KG1 (cell line): ENCODE measurements around the gene SLC34A3.
"Not testable (repeated sequence)": the region's sequence is repeated elsewhere in the genome, so short reads cannot be mapped to it uniquely, and the experiment has no call there.

ENCODE experiments used
- DNase-seq: peaks from one replicate; lab custom pipeline; 2025; lab: John Stamatoyannopoulos, UW

Gene SLC34A3

DNA sequence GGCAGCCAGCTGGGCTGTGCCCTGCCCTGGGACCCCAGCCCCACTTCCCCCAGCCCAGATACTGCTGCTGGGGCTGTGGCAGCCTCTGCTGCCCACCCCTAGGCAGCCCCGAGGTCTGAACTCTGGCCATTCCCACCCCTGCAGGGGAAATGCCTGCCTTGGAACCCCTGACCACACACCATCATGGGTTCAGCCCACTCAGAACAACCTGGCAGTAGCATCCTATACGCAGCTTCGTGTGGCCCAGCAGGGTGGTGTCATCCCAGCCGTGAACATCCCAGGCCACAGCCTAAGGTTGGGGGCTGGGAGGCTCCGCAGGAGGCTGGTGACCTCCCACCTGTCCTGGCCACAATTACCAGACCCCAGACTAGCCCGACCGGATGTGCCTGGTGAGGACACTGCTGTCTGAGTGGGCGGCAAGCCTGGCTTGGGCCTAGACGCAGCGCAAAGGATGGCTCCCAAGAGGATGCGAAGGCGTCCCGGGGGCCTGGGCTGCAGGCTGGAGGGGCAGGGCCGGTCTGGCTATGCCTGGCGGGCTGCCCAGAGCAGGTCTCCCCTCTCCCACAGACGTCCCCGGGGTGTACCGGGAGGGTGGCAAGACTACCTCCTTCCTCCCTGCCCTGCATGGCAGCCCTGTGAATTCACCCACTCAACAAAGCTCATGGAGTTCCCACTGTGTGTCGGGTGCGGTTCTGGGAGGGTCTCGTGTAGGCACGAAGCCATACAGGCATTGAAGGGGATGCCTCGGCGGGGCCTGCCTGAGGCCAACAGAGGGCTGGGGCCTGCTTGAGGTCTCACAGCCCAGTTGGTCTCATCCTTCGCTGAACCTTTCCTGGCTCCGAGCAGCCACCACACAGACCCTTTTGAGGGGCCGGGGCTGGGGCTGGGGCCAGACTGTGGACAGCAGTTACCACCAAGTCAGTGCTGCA lies 1.5 kb upstream of the SLC34A3 start:
- no peak for DNase-seq

DNA sequence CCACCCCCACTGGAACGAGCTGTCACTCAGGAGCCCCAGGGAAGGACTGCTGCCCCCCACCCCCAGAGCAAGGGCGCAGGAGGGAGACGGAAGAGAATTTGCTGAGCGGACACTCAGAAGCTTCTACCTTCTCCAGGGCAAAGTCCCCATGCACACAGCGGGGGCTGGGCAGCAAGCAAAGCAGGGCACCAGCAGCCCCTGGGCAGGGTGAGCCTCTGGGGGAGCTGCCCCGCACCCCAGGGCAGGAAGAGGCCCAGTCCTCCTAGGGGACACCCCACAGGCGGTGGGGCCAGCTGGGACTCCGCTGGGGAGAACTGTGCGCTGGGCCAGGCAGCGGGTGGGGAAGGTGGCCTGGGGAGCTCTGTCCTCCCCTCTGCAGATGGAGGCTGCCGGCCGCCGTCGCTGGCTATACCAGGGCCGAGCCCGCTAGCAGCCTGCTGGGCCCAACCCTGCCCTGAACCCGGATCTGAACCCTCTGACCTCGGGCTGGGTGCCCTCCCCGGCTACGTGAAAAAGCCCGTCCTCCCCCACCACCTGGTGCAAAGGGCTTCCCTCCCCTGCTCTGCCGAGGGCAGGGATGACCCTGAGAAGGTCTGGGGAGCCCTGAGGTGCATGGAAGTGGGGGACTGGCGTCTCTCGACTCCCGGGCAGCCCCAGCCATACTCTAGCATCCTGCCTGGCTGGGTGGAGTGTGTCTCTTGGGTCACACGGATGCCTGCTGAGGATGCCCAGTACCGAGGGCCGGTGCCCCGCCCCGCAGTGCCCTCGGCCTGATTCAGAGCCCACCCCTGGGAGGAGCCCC lies 597 bp upstream of the SLC34A3 start:
- no peak for DNase-seq

DNA sequence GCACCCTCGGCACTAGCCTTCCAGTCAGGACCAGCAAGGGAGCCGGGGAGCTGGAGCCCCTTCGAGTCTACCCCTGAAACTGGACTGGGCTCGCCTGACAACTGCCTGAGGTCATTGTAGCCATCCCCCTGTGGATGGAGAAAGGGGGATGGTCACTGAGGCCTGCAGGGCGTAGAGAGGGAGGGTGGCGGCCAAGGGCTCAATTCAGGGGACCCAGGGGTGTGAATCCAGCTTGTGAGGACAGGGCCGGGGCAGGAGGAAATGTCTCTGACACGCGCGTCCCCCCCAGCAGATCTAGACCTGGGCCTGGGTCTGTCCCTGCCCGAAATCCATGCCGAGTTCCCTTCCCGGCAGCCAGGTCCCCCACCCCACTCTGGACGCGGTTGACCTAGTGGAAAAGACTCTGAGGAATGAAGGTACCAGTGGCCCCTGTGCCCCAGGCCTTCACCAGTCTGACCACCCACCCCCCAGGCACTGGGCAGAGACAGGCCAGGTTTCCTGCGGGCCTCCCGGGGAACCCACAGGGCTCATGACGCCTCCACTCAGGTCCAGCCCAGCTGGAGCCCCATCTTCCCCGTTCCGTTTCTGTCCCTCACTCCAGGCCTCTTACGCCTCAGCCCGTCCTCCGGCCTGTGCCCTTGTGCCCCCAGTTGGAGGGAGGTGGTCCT lies 805 bp downstream of the SLC34A3 start:
- DNase-seq, result no peak

DNA sequence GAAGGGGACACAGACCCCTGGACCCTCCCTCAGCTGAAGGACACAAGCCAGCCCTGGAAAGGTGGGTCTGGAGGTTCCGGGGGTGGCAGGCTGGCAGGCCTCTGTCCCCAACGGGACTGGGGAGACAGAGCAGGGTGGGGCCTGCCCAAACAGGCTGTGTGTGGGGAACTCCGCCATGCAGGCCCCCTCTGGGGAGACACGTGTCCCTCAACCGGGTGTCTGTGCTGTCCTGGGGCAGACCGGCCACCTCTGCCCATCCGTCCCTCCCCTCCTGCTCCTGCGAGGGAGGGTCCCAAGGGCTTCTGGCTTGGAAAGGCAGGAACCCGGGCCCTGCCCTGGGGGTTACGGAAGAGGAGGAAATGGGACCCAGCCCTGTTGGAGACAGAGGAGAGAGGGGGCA lies 1.4 kb downstream of the SLC34A3 start:
- no peak for DNase-seq

DNA sequence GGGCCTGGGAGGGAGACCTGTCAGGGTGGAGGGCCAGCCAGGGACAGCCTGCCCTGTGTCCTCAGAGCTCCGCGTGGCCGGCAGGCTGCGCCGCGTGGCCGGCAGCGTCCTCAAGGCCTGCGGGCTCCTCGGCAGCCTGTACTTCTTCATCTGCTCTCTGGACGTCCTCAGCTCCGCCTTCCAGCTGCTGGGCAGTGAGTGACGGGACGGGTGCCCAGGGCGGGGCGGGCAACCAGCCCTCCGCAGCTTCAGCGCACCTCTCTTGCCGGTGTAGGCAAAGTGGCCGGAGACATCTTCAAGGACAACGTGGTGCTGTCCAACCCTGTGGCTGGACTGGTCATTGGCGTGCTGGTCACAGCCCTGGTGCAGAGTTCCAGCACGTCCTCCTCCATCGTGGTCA lies 1.8 kb downstream of the SLC34A3 start:
- DNase-seq, result no peak

DNA sequence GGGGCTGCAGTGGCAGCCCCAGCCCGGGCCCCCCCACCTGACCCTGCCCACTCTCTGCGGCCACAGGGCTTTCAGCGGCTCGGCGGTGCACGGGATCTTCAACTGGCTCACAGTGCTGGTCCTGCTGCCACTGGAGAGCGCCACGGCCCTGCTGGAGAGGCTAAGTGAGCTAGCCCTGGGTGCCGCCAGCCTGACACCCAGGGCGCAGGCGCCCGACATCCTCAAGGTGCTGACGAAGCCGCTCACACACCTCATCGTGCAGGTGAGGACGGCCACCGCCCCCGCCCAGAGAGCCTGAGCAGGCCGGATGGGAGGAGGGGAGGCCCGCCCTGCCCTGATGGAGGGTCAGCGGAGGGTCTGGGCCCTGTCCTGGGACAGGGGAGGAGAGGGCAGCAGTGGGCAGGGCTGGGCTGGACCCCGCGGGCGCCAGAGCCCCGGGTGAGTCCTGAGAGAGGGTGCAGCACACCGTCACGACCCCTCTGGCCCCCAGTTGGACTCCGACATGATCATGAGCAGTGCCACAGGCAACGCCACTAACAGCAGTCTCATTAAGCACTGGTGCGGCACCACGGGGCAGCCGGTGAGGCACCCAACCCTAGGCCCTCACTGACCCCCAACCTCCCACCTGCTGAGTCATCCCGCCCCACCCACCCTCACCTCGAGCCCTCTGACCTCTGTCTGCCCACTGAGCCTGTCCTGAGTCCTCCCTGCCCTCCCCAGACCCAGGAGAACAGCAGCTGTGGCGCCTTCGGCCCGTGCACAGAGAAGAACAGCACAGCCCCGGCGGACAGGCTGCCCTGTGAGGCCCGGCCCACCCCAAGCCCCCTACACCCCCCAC lies 2.7 kb downstream of the SLC34A3 start:
- DNase-seq, result no peak

DNA sequence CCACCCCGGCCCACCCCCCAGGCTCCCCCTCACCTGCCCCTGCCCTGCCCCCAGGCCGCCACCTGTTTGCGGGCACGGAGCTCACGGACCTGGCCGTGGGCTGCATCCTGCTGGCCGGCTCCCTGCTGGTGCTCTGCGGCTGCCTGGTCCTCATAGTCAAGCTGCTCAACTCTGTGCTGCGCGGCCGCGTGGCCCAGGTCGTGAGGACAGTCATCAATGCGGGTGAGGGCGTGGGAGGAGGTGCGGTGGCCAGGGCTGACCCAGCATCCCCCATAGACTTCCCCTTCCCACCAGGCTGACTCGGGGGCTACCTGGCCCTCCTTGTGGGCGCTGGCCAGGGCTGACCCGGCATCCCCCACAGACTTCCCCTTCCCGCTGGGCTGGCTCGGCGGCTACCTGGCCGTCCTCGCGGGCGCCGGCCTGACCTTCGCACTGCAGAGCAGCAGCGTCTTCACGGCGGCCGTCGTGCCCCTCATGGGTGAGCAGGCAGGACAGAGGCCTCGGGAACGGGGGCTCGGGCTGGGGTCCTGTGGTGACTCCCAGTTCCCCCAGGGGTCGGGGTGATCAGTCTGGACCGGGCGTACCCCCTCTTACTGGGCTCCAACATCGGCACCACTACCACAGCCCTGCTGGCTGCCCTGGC lies 3.5 kb downstream of the SLC34A3 start:
- DNase-seq, result no peak

DNA sequence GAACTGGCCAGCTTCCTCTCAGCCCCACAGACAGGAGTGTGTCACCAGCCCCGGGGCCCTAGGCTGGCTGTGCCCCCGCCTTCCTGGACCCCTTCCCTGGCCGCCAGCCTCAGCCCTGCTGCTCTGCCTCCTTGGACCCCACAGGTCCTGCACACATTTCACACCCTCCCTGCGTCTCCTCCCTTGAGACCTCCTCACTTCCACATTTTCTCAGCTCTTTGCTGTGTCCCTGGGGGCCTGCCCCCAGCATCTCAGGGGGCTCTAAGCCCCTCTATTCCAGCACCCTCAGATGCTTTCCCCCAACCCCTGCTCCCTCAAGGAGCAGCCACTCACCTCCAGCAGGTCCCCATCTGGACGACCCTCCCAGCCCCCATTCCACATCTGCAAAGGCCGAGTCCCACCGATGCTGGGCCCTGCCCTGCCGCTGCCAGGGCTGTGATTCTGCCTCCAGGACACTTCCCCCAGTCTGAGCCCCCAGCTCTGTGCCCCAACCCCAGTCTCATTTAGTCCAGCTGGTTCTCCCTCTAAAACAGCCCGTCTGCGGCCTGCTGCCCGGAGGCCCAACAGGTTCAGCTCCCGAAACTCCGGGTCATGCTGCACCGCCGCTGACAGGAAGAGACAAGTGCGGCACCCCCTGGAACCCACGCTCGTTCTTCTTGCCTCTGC lies 4.2 kb downstream of the SLC34A3 start:
- DNase-seq, result no peak

DNA sequence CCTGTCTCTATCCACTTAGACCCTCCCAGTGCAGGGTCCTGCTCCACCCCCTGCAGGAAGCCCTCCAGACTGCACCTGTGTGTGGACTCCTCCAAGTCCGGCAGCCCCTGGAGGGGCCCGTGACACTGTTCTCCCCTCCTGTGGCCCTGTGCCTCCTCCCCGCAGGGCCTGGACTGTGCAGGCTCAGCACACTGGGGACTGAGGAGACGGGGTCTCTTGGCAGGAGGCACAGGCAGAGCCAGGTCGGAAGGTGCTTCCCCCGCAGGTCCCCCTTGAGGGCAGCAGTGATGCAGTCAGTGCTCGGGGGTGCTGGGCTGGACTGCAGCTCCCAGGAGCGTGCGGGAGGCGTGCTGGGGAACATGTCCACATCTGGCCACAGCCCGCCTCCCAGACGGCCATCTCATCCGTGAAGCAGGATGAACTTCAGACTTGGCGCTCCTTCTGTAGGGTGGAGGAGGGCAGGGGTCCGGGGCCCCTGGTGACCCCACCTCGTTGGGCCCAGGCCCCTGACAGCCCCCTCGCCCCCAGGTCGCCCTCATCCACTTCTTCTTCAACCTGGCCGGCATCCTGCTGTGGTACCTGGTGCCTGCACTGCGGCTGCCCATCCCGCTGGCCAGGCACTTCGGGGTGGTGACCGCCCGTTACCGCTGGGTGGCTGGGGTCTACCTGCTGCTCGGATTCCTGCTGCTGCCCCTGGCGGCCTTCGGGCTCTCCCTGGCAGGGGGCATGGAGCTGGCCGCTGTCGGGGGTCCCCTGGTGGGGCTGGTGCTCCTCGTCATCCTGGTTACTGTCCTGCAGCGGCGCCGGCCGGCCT lies 4.9 kb downstream of the SLC34A3 start:
- DNase-seq, result no peak

DNA sequence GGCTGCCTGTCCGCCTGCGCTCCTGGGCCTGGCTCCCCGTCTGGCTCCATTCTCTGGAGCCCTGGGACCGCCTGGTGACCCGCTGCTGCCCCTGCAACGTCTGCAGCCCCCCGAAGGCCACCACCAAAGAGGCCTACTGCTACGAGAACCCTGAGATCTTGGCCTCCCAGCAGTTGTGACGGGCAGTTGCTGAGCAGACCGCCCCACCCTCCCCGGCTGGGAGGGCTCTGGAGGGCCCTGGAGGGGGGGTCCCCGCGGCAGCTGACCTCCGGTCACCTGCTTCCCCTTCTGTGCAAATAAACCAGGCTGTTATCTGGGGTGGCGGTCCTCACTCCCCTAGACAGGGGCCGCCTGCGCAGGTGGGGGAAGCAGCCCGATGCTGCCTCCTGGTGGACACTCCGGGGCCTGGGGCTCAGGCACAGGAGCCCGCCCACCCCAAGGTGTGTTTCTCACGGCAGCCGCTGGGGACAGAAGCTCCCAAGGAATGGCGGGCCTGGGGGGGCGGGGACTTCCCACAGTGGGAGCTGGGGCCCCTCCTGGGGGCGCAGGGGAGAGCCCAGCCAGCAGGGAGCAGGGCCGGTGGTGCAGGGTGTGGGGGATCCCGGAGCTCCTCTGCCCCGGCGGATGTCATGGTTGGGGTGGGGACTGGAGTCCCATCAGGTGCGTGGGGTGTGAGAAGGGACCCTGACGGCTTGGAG lies 5.7 kb downstream of the SLC34A3 start:
- DNase-seq, result peak; percentile 30

DNA sequence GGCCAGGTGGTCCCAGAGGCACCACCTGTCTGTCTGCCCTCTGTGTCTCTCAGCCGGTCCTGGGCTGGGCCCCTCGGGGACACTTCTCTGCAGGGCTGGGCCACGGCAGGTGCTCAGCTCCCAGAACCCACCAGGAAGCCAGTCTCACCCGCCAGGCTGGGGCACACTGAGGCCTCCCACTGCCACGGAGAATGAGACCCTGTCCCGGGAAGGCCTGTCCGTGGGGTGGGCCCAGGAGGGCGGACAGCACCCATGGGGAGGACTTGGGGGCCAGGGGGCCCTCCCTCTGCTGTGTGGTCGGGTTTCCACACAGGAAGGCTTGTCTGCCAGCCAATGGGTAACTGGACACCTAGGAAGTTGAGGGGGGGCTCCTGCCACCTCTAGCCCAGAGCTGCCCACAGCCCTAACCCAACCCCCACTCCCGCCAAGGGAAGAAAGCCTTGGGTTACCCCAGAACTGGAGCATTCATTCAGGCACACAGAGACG lies 6.3 kb downstream of the SLC34A3 start:
- no peak for DNase-seq

DNA sequence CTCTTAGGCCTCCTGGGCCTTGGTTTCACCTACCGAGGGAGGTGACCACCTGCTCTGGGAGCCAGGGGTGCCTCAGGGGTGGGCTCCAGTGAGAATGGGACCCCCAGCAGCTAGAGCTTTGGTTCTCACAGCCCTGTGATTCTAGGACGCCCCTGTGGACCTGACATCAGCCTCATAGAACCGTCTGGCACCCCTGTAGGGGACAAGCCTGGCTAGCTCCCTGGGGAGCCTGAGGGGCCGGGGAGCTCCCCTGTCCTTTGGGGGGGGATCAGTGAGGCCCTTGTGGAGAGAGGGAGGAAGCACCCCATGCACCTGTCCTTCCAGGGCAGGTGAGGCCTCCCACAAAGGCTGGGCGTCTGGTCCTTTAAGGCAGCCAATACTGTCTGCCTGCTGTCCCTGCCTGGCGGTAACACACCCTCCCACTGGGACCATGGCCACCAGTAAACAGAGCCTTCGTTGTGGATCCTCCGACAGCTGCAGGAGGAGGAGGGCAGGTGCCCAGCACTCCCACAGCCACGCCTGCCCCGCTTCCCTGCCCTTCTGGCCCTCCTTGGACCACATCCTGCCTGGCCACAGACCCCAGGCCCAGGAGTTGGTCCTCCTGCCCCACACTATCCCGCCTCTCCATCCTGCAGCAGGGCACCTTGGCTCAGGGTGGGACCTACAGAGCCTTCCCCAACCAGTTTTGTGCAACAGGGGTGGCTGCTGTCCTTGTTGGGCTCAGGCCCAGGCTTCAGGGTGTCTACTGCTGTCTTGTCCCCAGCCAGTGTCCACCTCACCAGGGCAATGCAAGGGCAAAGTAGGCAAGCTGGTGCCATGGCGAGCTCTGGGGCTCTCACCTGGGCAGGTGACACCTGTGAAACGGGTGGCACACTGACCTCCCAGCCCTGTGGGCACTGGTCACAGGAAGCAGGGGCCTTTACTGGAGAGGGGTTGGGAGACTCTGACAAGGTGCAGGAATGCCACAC lies 7.3 kb downstream of the SLC34A3 start:
- DNase-seq, result no peak

DNA sequence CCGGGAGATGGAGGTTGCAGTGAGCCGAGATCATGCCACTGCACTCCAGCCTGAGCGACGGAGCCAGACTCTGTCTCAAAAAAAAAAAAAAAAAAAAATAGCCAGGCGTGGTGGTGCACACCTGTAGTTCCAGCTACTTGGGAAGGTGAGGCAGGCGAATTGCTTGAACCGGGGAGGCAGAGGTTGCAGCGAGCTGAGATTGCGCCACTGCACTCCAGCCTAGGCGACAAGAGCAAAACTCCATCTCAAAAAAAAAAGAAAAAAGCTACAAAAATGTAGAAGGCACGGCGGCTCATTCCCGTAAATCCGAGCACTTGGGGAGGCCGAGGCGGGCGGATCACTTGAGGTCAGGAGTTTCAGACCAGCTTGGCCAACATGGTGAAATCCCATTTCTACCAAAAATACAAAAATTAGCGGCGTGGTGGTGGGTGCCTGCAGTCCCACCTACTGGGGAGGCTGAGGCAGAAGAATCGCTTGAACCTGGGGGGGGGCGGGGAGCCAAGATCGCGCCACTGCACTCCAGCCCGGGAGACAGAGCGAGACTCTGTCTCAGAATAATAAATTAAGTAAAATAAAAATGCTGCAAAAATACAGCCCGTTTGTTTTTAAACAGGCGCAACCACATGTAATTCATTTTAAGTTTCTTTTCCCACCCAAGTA lies 9.0 kb downstream of the SLC34A3 start:
- DNase-seq, result not testable (repeated sequence)

DNA sequence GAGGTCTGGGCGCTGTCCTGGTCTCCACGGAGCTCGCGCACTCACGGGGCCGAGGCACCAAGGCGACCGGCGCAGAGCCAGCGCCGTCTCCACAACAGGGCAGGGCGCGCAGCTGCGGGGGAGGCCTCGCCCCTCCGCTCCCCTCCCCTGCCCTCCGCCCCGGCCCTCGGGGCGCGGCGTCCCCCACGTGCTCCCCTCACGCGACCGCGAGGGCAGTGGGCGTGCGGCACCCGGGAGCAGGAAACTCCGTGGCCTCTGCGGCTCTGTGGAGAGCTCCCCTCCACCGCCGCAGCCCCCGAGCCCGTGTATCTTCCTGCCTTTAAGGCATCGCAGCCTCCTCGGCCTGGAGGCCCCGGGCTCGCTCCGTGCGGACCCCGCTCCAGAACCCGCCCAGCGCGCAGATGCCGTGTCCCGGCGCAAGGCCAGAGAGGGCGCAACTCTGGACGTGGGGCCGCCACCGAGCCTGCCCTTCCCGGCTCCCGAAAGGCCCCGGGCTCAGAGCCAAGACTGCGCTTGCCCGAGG lies 9.7 kb downstream of the SLC34A3 start:
- peak; percentile 81 for DNase-seq

DNA sequence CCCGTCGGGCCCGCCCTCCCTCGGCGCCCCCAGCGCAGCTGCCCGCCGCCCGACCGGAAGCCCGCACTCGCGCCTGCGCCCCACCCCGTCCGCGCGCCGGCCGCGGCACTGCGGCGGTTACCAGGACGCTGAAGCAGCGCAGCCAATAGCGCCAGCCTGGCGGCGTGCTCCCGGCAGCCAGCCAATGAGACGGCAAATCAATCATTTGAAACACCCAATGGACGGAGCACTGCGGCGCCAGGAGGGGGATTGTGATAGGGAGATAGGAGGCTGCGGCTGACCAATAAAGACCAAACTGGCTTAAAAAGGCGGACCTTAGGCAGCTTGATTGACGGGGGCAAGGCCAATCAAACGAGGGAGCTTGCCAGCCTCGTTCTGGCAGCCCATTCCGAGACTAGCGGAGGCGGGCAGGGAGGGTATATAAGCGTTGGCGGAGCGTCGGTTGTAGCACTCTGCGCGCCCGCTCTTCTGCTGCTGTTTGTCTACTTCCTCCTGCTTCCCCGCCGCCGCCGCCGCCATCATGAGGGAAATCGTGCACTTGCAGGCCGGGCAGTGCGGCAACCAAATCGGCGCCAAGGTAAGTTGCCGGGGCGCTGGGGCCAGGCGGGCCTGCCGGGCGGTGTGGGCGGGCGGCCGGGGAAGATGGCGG lies 10.3 kb downstream of the SLC34A3 start, which contains the start of gene TUBB4B:
Gene TUBB4B (plus strand): TSS at position 447 of the 649 bp plus-strand sequence. CDS start 74 bp downstream, at position 521.
- DNase-seq, result peak; percentile 96
